GM18511 (cell line): ENCODE measurements around the gene TNFRSF9.
"Not testable (repeated sequence)": the region's sequence is repeated elsewhere in the genome, so short reads cannot be mapped to it uniquely, and the experiment has no call there.

Experiments
- ATAC-seq: cut with Tn5 transposase; IDR thresholded peaks from one replicate; pipeline ENCODE4 v1.9.1; 2021; ENCODE audit warnings: mild to moderate bottlenecking, moderate library complexity; ENCODE audit not compliant: unreplicated experiment

Gene TNFRSF9

GRCh38 chr1:7940745-7941436, at the start of gene TNFRSF9:
Gene TNFRSF9 (minus strand): TSS chr1:7940839. CDS start chr1:7939994, 845 bp downstream.
- ATAC-seq = peak; percentile 63

- no peak for ATAC-seq
These were observed 49.3 kb upstream of the TNFRSF9 start for GRCh38 chr1:7989762-7990428.

- no peak for ATAC-seq
These were observed 47.9 kb upstream of the TNFRSF9 start for GRCh38 chr1:7988576-7988975.

- ATAC-seq = no peak
These were observed 46.9 kb upstream of the TNFRSF9 start for GRCh38 chr1:7987528-7987927.

GRCh38 chr1:7985851-7986612, 45.4 kb upstream of the TNFRSF9 start:
- no peak for ATAC-seq

- no peak for ATAC-seq
These were observed 44.2 kb upstream of the TNFRSF9 start for GRCh38 chr1:7984811-7985210.

GRCh38 chr1:7983086-7983778, 42.6 kb upstream of the TNFRSF9 start:
- ATAC-seq = no peak

- ATAC-seq = no peak
These were observed 40.3 kb upstream of the TNFRSF9 start for GRCh38 chr1:7980984-7981383.

GRCh38 chr1:7975212-7975865, 34.7 kb upstream of the TNFRSF9 start:
- ATAC-seq = no peak

- no peak for ATAC-seq
These were observed 32.4 kb upstream of the TNFRSF9 start for GRCh38 chr1:7973086-7973485.

GRCh38 chr1:7972285-7972684, 31.6 kb upstream of the TNFRSF9 start:
- no peak for ATAC-seq

- no peak for ATAC-seq
These were observed 30.4 kb upstream of the TNFRSF9 start for GRCh38 chr1:7971024-7971423.

GRCh38 chr1:7970246-7970645, 29.6 kb upstream of the TNFRSF9 start:
- ATAC-seq = no peak

- no peak for ATAC-seq
These were observed 27.0 kb upstream of the TNFRSF9 start for GRCh38 chr1:7967651-7968050.

GRCh38 chr1:7967196-7967595, 26.6 kb upstream of the TNFRSF9 start:
- ATAC-seq = no peak

- ATAC-seq = no peak
These were observed 23.8 kb upstream of the TNFRSF9 start for GRCh38 chr1:7964476-7964875.

GRCh38 chr1:7963841-7964240, 23.2 kb upstream of the TNFRSF9 start:
- not testable (repeated sequence) for ATAC-seq

- not testable (repeated sequence) for ATAC-seq
These were observed 22.7 kb upstream of the TNFRSF9 start for GRCh38 chr1:7963378-7963730.

- no peak for ATAC-seq
These were observed 22.2 kb upstream of the TNFRSF9 start for GRCh38 chr1:7962636-7963377.

- peak; percentile 12 for ATAC-seq
These were observed 21.3 kb upstream of the TNFRSF9 start for GRCh38 chr1:7962014-7962335.
